C4-2B (cell line): ENCODE measurements around the gene SLC25A5.

Experiments
- H3K27ac ChIP-seq: fragments of 450-650 bp; 2 replicates; pipeline ENCODE4 v1.5.1; 2017
- CTCF ChIP-seq: fragments of 450-650 bp; conservative IDR thresholded peaks from 2 replicates; pipeline ENCODE4 v1.5.1; 2017; ENCODE audit warnings: mild to moderate bottlenecking
- ZFX ChIP-seq: fragments of 450-650 bp; IDR thresholded peaks from 2 replicates; pipeline ENCODE4 v1.6.1; 2017

SLC25A5 gene

GRCh38 chrX:119488749-119489148 lies 20.5 kb downstream of the SLC25A5 start:
- no peak for TF ChIP-seq ZFX
- TF ChIP-seq CTCF = peak; percentile 71
- H3K27ac ChIP-seq = no peak overlapping the region

- H3K27ac ChIP-seq = no peak overlapping the region
- no peak for TF ChIP-seq CTCF
These were observed 21.2 kb downstream of the SLC25A5 start for GRCh38 chrX:119489212-119490074.

GRCh38 chrX:119492463-119492862 lies 24.2 kb downstream of the SLC25A5 start:
- no peak overlapping the region for H3K27ac ChIP-seq
- TF ChIP-seq CTCF = no peak
- no peak for TF ChIP-seq ZFX

GRCh38 chrX:119493851-119494495 lies 25.7 kb downstream of the SLC25A5 start:
- peak overlapping the region; percentile 31; the same call in 1 of the 2 replicates for H3K27ac ChIP-seq

GRCh38 chrX:119495734-119496726 lies 27.8 kb downstream of the SLC25A5 start:
- no peak for TF ChIP-seq ZFX
- no peak for TF ChIP-seq CTCF
- H3K27ac ChIP-seq = no peak overlapping the region; the same call in 1 of the 2 replicates

- TF ChIP-seq CTCF (no peak), ZFX (no peak)
- no peak overlapping the region for H3K27ac ChIP-seq
These were observed 28.9 kb downstream of the SLC25A5 start for GRCh38 chrX:119497185-119497584.

GRCh38 chrX:119500061-119500800 lies 32.0 kb downstream of the SLC25A5 start:
- TF ChIP-seq ZFX (no peak), CTCF (no peak)
- H3K27ac ChIP-seq = no peak overlapping the region
